ENCODE results near the gene PRKCA.
"Not testable (repeated sequence)": the region's sequence is repeated elsewhere in the genome, so short reads cannot be mapped to it uniquely, and the experiment has no call there.

PRKCA gene

DNA sequence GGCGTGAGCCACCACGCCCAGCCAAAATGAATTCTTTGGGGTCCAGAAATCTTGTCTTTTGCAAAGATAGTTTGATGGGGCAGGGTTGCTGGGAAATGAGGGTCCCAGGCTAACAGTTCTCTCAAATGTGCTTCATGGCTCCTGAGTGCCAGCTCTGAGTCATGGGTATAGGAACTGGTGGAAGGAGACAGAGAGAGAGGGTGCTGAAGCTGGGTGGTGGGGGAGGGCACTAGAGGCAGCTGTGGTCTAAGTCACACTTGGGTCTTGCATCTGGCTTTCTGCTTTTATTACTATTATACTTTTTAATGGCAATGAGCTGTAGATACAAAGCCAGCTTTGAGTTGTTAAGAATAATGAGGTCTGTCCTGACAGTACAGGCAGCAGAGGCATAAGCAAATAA is 54.6 kb downstream of the PRKCA start:
- Histone ChIP-seq H3K27ac (replicated peaks) (no peak overlapping the region), H3K27me3 (ENCODE audit: insufficient read depth, poor library complexity, severe bottlenecking) (no peaks in the 10 kb centered on the region), H3K4me3 (replicated peaks; ENCODE audit: insufficient read depth, low read length) (no peak overlapping the region)
- no peak for TF ChIP-seq POLR2AphosphoS5 (IDR thresholded peaks at IDR 0.05; ENCODE audit: low read depth)
- no peak for DNase-seq (ENCODE audit: low read depth in 1 of 2, low spot score in 1 of 2)

DNA sequence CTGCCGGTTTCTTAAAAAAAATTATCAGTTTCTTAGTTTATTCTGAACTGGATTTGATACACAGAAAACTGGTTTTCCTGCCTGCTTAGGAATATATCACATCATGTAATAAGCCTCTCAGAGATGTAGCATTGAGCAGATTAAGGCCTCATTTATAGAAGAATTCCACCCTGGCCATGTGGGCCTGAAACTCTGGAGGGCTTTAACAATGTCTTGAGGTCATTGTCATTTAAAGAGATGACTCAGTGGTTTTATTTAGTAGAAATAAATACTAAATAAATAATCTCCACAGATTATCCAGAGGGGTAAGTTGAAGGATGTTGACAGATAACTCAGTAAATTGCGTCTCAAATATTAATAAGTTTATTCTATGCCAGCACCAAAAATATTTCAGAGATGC is 56.9 kb downstream of the PRKCA start:
- Histone ChIP-seq H3K27me3 (ENCODE audit: insufficient read depth, poor library complexity, severe bottlenecking) (no peaks in the 10 kb centered on the region), H3K4me3 (replicated peaks; ENCODE audit: insufficient read depth, low read length) (no peak overlapping the region), H3K27ac (replicated peaks) (no peak overlapping the region)
- no peak for DNase-seq (ENCODE audit: low read depth in 1 of 2, low spot score in 1 of 2)
- TF ChIP-seq CTCF (IDR thresholded peaks at IDR 0.05; ENCODE audit: insufficient read depth, low read length): no peak
- TF ChIP-seq REST (IDR thresholded peaks at IDR 0.05; ENCODE audit: insufficient replicate concordance, low read depth): no peak
- TF ChIP-seq GABPA (IDR thresholded peaks at IDR 0.05; ENCODE audit: low read depth): no peak
- TF ChIP-seq SPI1 (IDR thresholded peaks at IDR 0.05; ENCODE audit: borderline replicate concordance, low read depth): no peak
- TF ChIP-seq POLR2AphosphoS5 (IDR thresholded peaks at IDR 0.05; ENCODE audit: low read depth): no peak

- H3K27ac ChIP-seq (replicated peaks); H3K4me3 ChIP-seq (replicated peaks; ENCODE audit: insufficient read depth, low read length); DNase-seq (ENCODE audit: low read depth in 1 of 2, low spot score in 1 of 2); H3K27me3 ChIP-seq (ENCODE audit: insufficient read depth, poor library complexity, severe bottlenecking): not testable (repeated sequence)
Observed at GRCh38 chr17:66360961-66361565, 58.6 kb downstream of the PRKCA start.

- DNase-seq (ENCODE audit: low read depth in 1 of 2, low spot score in 1 of 2): no peak
- TF ChIP-seq CTCF (IDR thresholded peaks at IDR 0.05; ENCODE audit: insufficient read depth, low read length): no peak
- H3K27ac ChIP-seq (replicated peaks): no peak overlapping the region
- no peaks in the 10 kb centered on the region for H3K27me3 ChIP-seq (ENCODE audit: insufficient read depth, poor library complexity, severe bottlenecking)
- H3K4me3 ChIP-seq (replicated peaks; ENCODE audit: insufficient read depth, low read length): no peak overlapping the region
Observed at GRCh38 chr17:66364508-66364907, 62.1 kb downstream of the PRKCA start.

DNA sequence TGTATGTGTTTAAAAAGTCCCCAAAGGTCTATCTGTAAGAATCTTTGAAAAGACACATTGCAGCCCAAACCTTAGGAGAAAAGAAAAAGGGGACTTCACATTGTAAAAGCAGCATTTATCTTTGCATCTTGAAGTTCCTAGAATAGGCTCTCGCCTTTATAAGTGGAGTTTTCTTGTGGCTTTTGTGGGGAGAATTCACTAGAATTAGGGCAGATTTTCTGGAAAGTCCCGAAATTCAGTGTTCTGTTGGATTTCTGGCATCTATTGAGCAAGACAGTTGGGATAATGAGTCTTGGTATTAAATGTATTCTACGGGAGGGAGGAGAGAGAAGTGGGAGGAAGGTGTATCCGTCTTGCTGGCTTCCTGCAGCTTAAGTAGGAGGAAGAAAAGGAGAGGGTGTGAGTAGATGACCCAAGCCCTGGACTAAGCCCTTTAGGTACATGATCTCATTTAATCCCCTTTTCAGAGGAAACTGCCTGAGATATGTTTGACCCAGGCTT is 62.6 kb downstream of the PRKCA start:
- no peak overlapping the region for H3K27ac ChIP-seq (replicated peaks)
- no peak for DNase-seq (ENCODE audit: low read depth in 1 of 2, low spot score in 1 of 2)
- TF ChIP-seq POLR2AphosphoS5 (IDR thresholded peaks at IDR 0.05; ENCODE audit: low read depth) (no peak), REST (IDR thresholded peaks at IDR 0.05; ENCODE audit: insufficient replicate concordance, low read depth) (no peak), CTCF (IDR thresholded peaks at IDR 0.05; ENCODE audit: insufficient read depth, low read length) (no peak), GABPA (IDR thresholded peaks at IDR 0.05; ENCODE audit: low read depth) (no peak), SPI1 (IDR thresholded peaks at IDR 0.05; ENCODE audit: borderline replicate concordance, low read depth) (no peak)
- H3K4me3 ChIP-seq (replicated peaks; ENCODE audit: insufficient read depth, low read length): no peak overlapping the region
- H3K27me3 ChIP-seq (ENCODE audit: insufficient read depth, poor library complexity, severe bottlenecking): no peaks in the 10 kb centered on the region

All from HL-60 (cell line).